SK-N-SH treated with all-trans-retinoic acid at 6 μM for 48 hours (cell line): ENCODE results near the gene ATG10.

Experiments used
- ATAC-seq: fragments of 200-7000 bp; cut with Tn5 transposase; 3 replicates; pipeline ENCODE4 v1.9.1; 2020; ENCODE audit warnings: mild to moderate bottlenecking, moderate library complexity
- ARNTL ChIP-seq: fragments of 450-650 bp; formaldehyde crosslinking; IDR thresholded peaks from 2 replicates; pipeline ENCODE4 v1.5.0; 2020; ENCODE audit warnings: low read depth, mild to moderate bottlenecking, moderate library complexity, borderline replicate concordance
- BACH2 ChIP-seq: fragments of 250-450 bp; sonication (Bioruptor Pico); IDR thresholded peaks from 2 replicates; pipeline ENCODE4 v1.9.0; 2021; ENCODE audit warnings: mild to moderate bottlenecking, borderline replicate concordance
- CREB5 ChIP-seq: fragments of 250-450 bp; sonication (Bioruptor Pico); IDR thresholded peaks from 2 replicates; pipeline ENCODE4 v1.5.1; 2020; ENCODE audit warnings: low read depth, mild to moderate bottlenecking, moderate library complexity
- CSDC2 ChIP-seq: fragments of 250-450 bp; sonication (Bioruptor Pico); IDR thresholded peaks from 2 replicates; pipeline ENCODE4 v1.5.0; 2020; ENCODE audit warnings: mild to moderate bottlenecking, moderate library complexity
- ISL1 ChIP-seq: fragments of 250-450 bp; sonication (Bioruptor Pico); IDR thresholded peaks from 2 replicates; pipeline ENCODE4 v2.1.2; 2022; ENCODE audit warnings: mild to moderate bottlenecking, moderate library complexity
- OSR1 ChIP-seq: fragments of 250-450 bp; sonication (Bioruptor Pico); IDR thresholded peaks from 2 replicates; pipeline ENCODE4 v1.8.0; 2022; ENCODE audit warnings: moderate library complexity, mild to moderate bottlenecking, inconsistent platforms
- POU6F1 ChIP-seq: fragments of 250-450 bp; sonication (Bioruptor Pico); IDR thresholded peaks from 2 replicates; pipeline ENCODE4 v1.8.0; 2021; ENCODE audit warnings: low read depth, mild to moderate bottlenecking, moderate library complexity, borderline replicate concordance
- PPARA ChIP-seq: fragments of 250-450 bp; sonication (Bioruptor Pico); IDR thresholded peaks from 2 replicates; pipeline ENCODE4 v1.5.0; 2020; ENCODE audit warnings: mild to moderate bottlenecking, borderline replicate concordance
- RARB ChIP-seq: fragments of 250-450 bp; sonication (Bioruptor Pico); IDR thresholded peaks from 2 replicates; pipeline ENCODE4 v1.8.0; 2021; ENCODE audit warnings: mild to moderate bottlenecking, moderate library complexity
- SNAI2 ChIP-seq: fragments of 250-450 bp; sonication (Bioruptor Pico); IDR thresholded peaks from 2 replicates; pipeline ENCODE4 v1.5.0; 2020; ENCODE audit warnings: mild to moderate bottlenecking, moderate library complexity
- TCF4 ChIP-seq: fragments of 250-450 bp; sonication (Bioruptor Pico); IDR thresholded peaks from 2 replicates; pipeline ENCODE4 v1.8.0; 2021; ENCODE audit warnings: mild to moderate bottlenecking, moderate library complexity, borderline replicate concordance
- TOX ChIP-seq: fragments of 250-450 bp; sonication (Bioruptor Pico); IDR thresholded peaks from 2 replicates; pipeline ENCODE4 v1.8.0; 2021; ENCODE audit warnings: mild to moderate bottlenecking, moderate library complexity, borderline replicate concordance
- ZFP3 ChIP-seq: fragments of 250-450 bp; sonication (Bioruptor Pico); IDR thresholded peaks from 2 replicates; pipeline ENCODE4 v1.5.0; 2020; ENCODE audit warnings: mild to moderate bottlenecking, moderate library complexity
- ZFP30 ChIP-seq: fragments of 450-650 bp; formaldehyde crosslinking; IDR thresholded peaks from 2 replicates; pipeline ENCODE4 v1.5.0; 2022; ENCODE audit warnings: mild to moderate bottlenecking, moderate library complexity
- ZNF70 ChIP-seq: fragments of 450-650 bp; formaldehyde crosslinking; IDR thresholded peaks from 2 replicates; pipeline ENCODE4 v1.5.0; 2020; ENCODE audit warnings: mild to moderate bottlenecking, moderate library complexity
- ZNF8 ChIP-seq: fragments of 450-650 bp; formaldehyde crosslinking; IDR thresholded peaks from 2 replicates; pipeline ENCODE4 v1.5.0; 2020; ENCODE audit warnings: mild to moderate bottlenecking, moderate library complexity
- TF ChIP-seq, protein P1 (sequence below): fragments of 250-450 bp; sonication (Bioruptor Pico); IDR thresholded peaks from 2 replicates; pipeline ENCODE4 v1.8.0; 2020; ENCODE audit warnings: mild to moderate bottlenecking, moderate library complexity, borderline replicate concordance
- TF ChIP-seq, protein P2 (sequence below): fragments of 250-450 bp; sonication (Bioruptor Pico); IDR thresholded peaks from 2 replicates; pipeline ENCODE4 v1.5.1; 2021; ENCODE audit warnings: mild to moderate bottlenecking, moderate library complexity
- TF ChIP-seq, protein P3 (sequence below): fragments of 250-450 bp; sonication (Bioruptor Pico); IDR thresholded peaks from 2 replicates; pipeline ENCODE4 v1.5.0; 2020; ENCODE audit warnings: mild to moderate bottlenecking, moderate library complexity

The ATG10 gene

GRCh38 chr5:81971712-81972491, at the start of gene ATG10:
Gene ATG10, plus strand, starts transcription at chr5:81972023. Its CDS starts 15,548 bp downstream, at chr5:81987571.
- ATAC-seq: peak; percentile 98
- TF ChIP-seq POU6F1: no peak
- no peak for TF ChIP-seq SNAI2
- no peak for TF ChIP-seq PPARA (CRISPR knock-in tag)
- no peak for TF ChIP-seq RARB
- TF ChIP-seq TCF4: no peak
- TF ChIP-seq, protein P1, sequence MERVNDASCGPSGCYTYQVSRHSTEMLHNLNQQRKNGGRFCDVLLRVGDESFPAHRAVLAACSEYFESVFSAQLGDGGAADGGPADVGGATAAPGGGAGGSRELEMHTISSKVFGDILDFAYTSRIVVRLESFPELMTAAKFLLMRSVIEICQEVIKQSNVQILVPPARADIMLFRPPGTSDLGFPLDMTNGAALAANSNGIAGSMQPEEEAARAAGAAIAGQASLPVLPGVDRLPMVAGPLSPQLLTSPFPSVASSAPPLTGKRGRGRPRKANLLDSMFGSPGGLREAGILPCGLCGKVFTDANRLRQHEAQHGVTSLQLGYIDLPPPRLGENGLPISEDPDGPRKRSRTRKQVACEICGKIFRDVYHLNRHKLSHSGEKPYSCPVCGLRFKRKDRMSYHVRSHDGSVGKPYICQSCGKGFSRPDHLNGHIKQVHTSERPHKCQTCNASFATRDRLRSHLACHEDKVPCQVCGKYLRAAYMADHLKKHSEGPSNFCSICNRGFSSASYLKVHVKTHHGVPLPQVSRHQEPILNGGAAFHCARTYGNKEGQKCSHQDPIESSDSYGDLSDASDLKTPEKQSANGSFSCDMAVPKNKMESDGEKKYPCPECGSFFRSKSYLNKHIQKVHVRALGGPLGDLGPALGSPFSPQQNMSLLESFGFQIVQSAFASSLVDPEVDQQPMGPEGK (CRISPR knock-in tag): peak; percentile 40; the same call in 1 of the 2 replicates

DNA sequence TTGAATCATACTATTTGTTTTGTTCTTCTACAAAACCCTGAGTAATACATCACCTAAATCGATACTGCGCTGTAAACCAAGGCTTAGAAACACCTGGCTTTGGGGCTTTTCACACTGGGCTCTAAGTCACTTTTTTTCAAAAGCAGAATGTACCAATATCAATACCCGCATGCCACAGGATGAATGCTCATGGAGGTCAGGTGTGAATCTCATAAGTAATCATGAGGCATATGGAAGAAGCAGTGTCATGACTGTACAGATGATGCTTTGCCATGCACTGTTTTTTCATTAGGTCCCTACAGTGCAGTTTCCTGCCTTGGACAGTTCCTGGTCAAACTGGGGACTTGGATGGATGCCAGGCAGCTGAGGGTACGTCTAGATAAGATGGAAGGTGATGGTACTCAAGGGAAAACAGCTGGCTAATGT, 49.0 kb upstream of the ATG10 start:
- TF ChIP-seq CSDC2 (CRISPR knock-in tag) (no peak), PPARA (CRISPR knock-in tag) (no peak), ZNF8 (CRISPR knock-in tag) (peak; percentile 53), TCF4 (no peak)
- TF ChIP-seq, protein P2, sequence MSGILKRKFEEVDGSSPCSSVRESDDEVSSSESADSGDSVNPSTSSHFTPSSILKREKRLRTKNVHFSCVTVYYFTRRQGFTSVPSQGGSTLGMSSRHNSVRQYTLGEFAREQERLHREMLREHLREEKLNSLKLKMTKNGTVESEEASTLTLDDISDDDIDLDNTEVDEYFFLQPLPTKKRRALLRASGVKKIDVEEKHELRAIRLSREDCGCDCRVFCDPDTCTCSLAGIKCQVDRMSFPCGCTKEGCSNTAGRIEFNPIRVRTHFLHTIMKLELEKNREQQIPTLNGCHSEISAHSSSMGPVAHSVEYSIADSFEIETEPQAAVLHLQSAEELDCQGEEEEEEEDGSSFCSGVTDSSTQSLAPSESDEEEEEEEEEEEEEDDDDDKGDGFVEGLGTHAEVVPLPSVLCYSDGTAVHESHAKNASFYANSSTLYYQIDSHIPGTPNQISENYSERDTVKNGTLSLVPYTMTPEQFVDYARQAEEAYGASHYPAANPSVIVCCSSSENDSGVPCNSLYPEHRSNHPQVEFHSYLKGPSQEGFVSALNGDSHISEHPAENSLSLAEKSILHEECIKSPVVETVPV (CRISPR knock-in tag): no peak
- no peak for ATAC-seq

GRCh38 chr5:81924442-81924841, 47.4 kb upstream of the ATG10 start:
- TF ChIP-seq CREB5 (CRISPR knock-in tag) (no peak), TOX (CRISPR knock-in tag) (no peak), ZNF70 (CRISPR knock-in tag) (no peak), BACH2 (CRISPR knock-in tag) (no peak), ISL1 (no peak)
- TF ChIP-seq, protein P3, sequence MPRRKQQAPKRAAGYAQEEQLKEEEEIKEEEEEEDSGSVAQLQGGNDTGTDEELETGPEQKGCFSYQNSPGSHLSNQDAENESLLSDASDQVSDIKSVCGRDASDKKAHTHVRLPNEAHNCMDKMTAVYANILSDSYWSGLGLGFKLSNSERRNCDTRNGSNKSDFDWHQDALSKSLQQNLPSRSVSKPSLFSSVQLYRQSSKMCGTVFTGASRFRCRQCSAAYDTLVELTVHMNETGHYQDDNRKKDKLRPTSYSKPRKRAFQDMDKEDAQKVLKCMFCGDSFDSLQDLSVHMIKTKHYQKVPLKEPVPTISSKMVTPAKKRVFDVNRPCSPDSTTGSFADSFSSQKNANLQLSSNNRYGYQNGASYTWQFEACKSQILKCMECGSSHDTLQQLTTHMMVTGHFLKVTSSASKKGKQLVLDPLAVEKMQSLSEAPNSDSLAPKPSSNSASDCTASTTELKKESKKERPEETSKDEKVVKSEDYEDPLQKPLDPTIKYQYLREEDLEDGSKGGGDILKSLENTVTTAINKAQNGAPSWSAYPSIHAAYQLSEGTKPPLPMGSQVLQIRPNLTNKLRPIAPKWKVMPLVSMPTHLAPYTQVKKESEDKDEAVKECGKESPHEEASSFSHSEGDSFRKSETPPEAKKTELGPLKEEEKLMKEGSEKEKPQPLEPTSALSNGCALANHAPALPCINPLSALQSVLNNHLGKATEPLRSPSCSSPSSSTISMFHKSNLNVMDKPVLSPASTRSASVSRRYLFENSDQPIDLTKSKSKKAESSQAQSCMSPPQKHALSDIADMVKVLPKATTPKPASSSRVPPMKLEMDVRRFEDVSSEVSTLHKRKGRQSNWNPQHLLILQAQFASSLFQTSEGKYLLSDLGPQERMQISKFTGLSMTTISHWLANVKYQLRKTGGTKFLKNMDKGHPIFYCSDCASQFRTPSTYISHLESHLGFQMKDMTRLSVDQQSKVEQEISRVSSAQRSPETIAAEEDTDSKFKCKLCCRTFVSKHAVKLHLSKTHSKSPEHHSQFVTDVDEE: no peak
- no peak for ATAC-seq

DNA sequence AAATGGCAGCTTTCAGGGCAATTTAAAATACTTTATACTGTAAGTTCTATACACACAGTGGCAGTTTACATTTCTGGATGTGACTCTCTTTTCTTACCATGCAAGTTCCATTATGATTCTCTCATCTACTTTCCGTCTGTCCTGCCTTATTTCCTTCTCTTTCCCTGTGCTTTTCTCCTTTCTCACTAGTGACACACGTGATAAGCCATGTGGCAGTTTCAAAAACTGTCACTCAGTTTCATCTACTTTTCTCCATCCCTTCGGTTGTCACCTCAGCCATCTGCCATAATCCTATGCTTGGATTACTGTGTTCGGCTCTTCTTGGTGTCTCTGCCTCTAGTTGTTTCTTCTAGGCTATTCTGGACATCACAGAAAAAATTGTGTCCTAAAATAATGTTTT, 46.8 kb upstream of the ATG10 start:
- no peak for TF ChIP-seq ARNTL (CRISPR knock-in tag)
- TF ChIP-seq ZFP30 (CRISPR knock-in tag): no peak
- TF ChIP-seq OSR1 (CRISPR knock-in tag): no peak
- TF ChIP-seq BACH2 (CRISPR knock-in tag): no peak
- no peak for TF ChIP-seq ZNF8 (CRISPR knock-in tag)
- TF ChIP-seq ZFP3 (CRISPR knock-in tag): no peak
- TF ChIP-seq ZNF70 (CRISPR knock-in tag): no peak
- no peak for TF ChIP-seq RARB
- TF ChIP-seq CREB5 (CRISPR knock-in tag): no peak
- TF ChIP-seq, all 23 proteins: peak for 0

More for the DNA sequence above, 46.8 kb upstream of the ATG10 start:
- no peak for ATAC-seq
